Upper lobe of left lung (tissue), 6 donors: ENCODE measurements around the gene IFNGR2. TPM values are rescaled to one million over a fixed set of nuclear protein-coding genes. Genes with fewer than 3 reads are reported as not detected.

Source experiments
- ATAC-seq, 2 donors: fragments of 200-7000 bp; cut with Tn5 transposase; one replicate each; pipeline ENCODE4 v1.9.1; 2022; ENCODE audit warnings: mild to moderate bottlenecking in 2 of 2, moderate library complexity in 2 of 2; ENCODE audit not compliant: low FRiP score in 2 of 2
- DNase-seq, 2 donors: peaks; one replicate each; pipeline ENCODE4 v3.0.0-alpha.2; 2019 to 2020
- H3K27ac ChIP-seq, 4 donors: fragments of 200-600 bp; sonication (generic); one replicate each; pipeline ENCODE4 v1.5.1; 2016 to 2019
- H3K27me3 ChIP-seq, 4 donors: fragments of 200-600 bp; sonication (generic); one replicate each; pipeline ENCODE4 v1.5.1; 2017 to 2019
- H3K36me3 ChIP-seq, 4 donors: fragments of 200-600 bp; sonication (generic); one replicate each; pipeline ENCODE4 v1.5.1; 2016 to 2019
- H3K4me1 ChIP-seq, 4 donors: fragments of 200-600 bp; sonication (generic); one replicate each; pipeline ENCODE4 v1.5.1; 2018 to 2019
- H3K4me3 ChIP-seq, 4 donors: fragments of 200-600 bp; sonication (generic); one replicate each; pipeline ENCODE4 v1.5.1; 2017 to 2019; ENCODE audit warnings: mild to moderate bottlenecking in 2 of 4, moderate library complexity in 1 of 4
- H3K9me3 ChIP-seq, 4 donors: fragments of 200-600 bp; sonication (generic); one replicate each; pipeline ENCODE4 v1.5.1; 2018 to 2019
- EP300 ChIP-seq, 4 donors: sonication (generic); formaldehyde crosslinking; IDR thresholded peaks; one replicate each; pipeline ENCODE4 v1.5.1; 2017; ENCODE audit warnings: antibody characterized with exemption in 4 of 4, control low read depth in 2 of 4
- POLR2A ChIP-seq, 4 donors: fragments of 450-650 bp; IDR thresholded peaks; one replicate each; pipeline ENCODE4 v1.5.1; 2016 to 2017; ENCODE audit warnings: antibody characterized with exemption in 4 of 4, mild to moderate bottlenecking in 2 of 4
- POLR2AphosphoS5 ChIP-seq, 2 donors: sonication (generic); formaldehyde crosslinking; IDR thresholded peaks; one replicate each; pipeline ENCODE4 v1.5.1; 2017; ENCODE audit warnings: antibody characterized with exemption in 2 of 2
- WGBS, 2 donors: methylation state at CpG; one replicate each; pipeline ENCODE4 v1.1.5; 2017 to 2018; 5-methylcytosine and 5-hydroxymethylcytosine counted together
- total RNA-seq, 6 donors: library from RNA; depleted of rRNA in 4 of 6; stranded (reverse); fragments of >200 nt in 4 of 6; gene quantifications; one replicate each; pipeline versions ENCODE4 v1.1.0 to v1.2.1, GENCODE V29; 2016 to 2021
- TF ChIP-seq, protein P1 (sequence below), 6 experiments: fragments of 450-650 bp in 4 of 6; fragments of 200-600 bp in 2 of 6; sonication (generic) in 2 of 6; IDR thresholded peaks; one replicate each; pipeline ENCODE4 v1.5.1; 2016 to 2019; ENCODE audit warnings: antibody characterized with exemption in 6 of 6
- donor health status: DM: no; HTN: no; CAD: no; lungs with moderate emphysema.
- donor health status: DM: no; HTN: yes; CAD: no; lungs with severe emphysema.

IFNGR2 gene
- total RNA-seq, 6 donors from 2014 or later: 35.6 to 89.8 (median 62.0) TPM

DNA sequence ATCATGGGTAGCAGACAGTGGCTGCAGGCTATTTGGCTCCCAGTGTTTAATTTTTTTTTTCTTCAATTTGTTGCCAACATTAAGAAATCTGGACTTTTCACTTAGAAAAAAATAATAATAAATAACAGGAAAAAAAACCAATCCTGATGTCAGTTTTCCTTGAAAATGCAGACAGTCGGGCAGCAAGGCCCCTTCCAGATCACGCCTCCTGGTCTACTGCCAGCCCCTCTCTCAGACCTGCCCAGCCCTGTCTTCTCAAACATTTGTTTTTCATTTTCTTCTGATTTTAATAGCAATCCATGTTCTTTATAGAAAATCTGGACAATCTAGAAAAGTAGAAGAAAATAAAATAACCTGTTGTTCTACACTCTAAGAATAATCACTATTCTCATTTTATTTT is 15.5 kb downstream of the IFNGR2 start:
- no peak for DNase-seq
- Histone ChIP-seq H3K9me3 (no peaks in the 10 kb centered on the region), H3K36me3 (peaks cover 16 to 74% (median 40%) of the 10 kb centered on the region in 4 donors), H3K27me3 (no peaks in the 10 kb centered on the region), H3K4me1 (peaks cover 5 to 17% (median 15%) of the 10 kb centered on the region in 4 donors), H3K27ac (peak overlapping the region in 2 of 4 donors; percentile 58), H3K4me3 (no peak overlapping the region)
- 64 to 66% methylated on average over 2 of the region's 2 CpGs for WGBS, 2 donors
- TF ChIP-seq EP300 (IDR thresholded peaks at IDR 0.05) (no peak), POLR2AphosphoS5 (IDR thresholded peaks at IDR 0.05) (no peak), POLR2A (IDR thresholded peaks at IDR 0.05) (no peak)
- TF ChIP-seq, protein P1, sequence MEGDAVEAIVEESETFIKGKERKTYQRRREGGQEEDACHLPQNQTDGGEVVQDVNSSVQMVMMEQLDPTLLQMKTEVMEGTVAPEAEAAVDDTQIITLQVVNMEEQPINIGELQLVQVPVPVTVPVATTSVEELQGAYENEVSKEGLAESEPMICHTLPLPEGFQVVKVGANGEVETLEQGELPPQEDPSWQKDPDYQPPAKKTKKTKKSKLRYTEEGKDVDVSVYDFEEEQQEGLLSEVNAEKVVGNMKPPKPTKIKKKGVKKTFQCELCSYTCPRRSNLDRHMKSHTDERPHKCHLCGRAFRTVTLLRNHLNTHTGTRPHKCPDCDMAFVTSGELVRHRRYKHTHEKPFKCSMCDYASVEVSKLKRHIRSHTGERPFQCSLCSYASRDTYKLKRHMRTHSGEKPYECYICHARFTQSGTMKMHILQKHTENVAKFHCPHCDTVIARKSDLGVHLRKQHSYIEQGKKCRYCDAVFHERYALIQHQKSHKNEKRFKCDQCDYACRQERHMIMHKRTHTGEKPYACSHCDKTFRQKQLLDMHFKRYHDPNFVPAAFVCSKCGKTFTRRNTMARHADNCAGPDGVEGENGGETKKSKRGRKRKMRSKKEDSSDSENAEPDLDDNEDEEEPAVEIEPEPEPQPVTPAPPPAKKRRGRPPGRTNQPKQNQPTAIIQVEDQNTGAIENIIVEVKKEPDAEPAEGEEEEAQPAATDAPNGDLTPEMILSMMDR (IDR thresholded peaks at IDR 0.05): no peak
- peak in 1 of 2 donors; percentile 90 for ATAC-seq

DNA sequence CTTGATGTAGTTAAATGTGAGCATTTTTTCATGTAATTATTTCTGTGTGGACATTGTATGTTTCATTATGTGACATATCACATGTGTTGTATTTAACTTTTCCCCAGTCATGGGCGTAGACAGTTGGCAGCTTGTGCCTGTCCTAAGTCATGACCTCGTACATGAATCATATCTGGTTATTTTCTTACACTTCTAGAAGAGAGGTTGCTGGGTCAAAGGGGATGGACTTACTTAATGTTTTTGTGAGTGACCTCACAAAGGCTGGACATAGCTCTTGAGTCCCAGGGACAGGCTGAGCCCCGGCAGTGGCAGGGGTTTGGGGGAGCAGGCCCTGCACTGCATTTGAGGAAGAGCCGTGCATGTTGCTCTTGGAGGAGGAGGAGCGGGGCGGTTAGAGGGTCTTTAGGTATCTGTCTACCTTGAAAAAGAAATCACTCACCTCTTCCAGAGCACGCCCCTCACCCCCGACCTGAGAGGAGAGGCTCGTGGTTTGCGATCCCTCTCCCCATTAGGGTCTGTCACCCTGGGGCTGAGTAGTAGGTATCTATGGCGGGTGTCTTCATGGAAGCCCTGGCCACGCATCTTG is 16.4 kb downstream of the IFNGR2 start:
- Histone ChIP-seq H3K4me3 (no peak overlapping the region), H3K9me3 (no peaks in the 10 kb centered on the region), H3K27ac (peak overlapping the region in 2 of 4 donors; percentile 58), H3K4me1 (peaks cover 5 to 17% (median 15%) of the 10 kb centered on the region in 4 donors), H3K27me3 (no peaks in the 10 kb centered on the region), H3K36me3 (peaks cover 16 to 83% (median 49%) of the 10 kb centered on the region in 4 donors)
- TF ChIP-seq EP300 (IDR thresholded peaks at IDR 0.05): peak in 1 of 4 donors; percentile 91
- TF ChIP-seq, protein P1 (IDR thresholded peaks at IDR 0.05): no peak
- TF ChIP-seq POLR2A (IDR thresholded peaks at IDR 0.05): no peak
- peak; percentile 31 to 35 for TF ChIP-seq POLR2AphosphoS5 (IDR thresholded peaks at IDR 0.05)
- DNase-seq (peak in 1 of 2 donors; percentile 30), ATAC-seq (peak; percentile 76 to 92)
- 84 to 89% methylated on average over 6 to 12 of the region's 12 CpGs for WGBS, 2 donors

DNA sequence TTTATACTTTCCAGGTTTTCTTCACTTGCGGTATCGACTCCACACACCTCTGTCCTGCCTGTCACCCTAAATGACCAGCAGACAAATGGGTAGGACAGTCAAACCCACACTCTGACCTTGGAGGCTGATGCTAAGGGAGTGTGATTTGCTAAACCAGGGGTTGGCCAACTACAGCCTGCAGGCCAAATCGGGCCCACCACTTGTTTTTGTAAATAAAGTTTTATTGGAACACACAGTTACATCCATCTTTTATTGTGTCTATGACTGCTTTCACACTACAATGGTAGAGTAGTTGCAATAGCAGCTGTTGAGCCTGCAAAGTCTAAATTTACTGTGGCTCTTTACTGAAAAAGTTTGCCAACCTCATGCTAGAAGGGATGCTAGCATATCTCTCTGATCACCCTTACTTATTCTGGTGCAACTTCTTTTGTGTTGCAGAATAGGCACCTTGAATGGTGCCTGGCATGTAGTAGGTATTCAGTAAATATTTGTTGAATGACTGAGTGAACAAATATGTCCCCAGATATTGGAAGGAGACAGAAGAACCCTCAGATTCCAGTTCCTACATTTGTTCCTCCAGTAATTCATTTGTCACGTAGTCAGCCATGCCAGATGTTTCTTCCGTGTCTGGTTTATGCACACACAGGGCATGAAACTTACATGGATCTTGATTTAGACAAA is 18.6 kb downstream of the IFNGR2 start:
- WGBS, 2 donors: 94 to 95% methylated on average over 5 of the region's 5 CpGs
- no peak overlapping the region for H3K4me3 ChIP-seq
- H3K36me3 ChIP-seq: peaks cover 16 to 83% (median 49%) of the 10 kb centered on the region in 4 donors
- no peaks in the 10 kb centered on the region for H3K9me3 ChIP-seq
- TF ChIP-seq EP300 (IDR thresholded peaks at IDR 0.05): no peak
- TF ChIP-seq, protein P1 (IDR thresholded peaks at IDR 0.05): no peak
- no peak for TF ChIP-seq POLR2A (IDR thresholded peaks at IDR 0.05)
- no peak for TF ChIP-seq POLR2AphosphoS5 (IDR thresholded peaks at IDR 0.05)
- H3K27ac ChIP-seq: no peak overlapping the region
- H3K27me3 ChIP-seq: no peaks in the 10 kb centered on the region
- DNase-seq (no peak), ATAC-seq (no peak)
- H3K4me1 ChIP-seq: peaks cover 5 to 17% (median 15%) of the 10 kb centered on the region in 4 donors

DNA sequence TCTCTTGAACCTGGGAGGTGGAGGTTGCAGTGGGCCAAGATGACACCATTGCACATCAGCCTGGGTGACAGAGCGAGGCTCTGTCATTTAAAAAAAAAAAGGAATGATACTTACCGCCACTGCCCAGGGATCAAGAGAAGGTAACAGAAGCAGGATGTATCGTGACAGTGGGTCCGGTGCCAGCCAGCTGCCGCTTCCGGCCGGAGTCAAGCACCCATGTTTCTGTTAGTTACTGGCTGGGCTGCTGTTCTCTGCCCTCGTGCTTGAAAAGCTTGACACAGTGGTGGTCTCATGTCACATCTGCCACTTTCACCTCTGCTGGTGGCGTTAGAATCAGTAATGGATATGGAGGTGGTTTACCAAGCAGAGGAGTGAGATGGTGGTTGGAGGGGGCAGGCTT is 21.0 kb downstream of the IFNGR2 start:
- DNase-seq (peak in 1 of 2 donors; percentile 46), ATAC-seq (no peak)
- peaks cover under 1 to 15% (median 8%) of the 10 kb centered on the region in 4 donors for H3K4me1 ChIP-seq
- whole genome bisulfite sequencing, 2 donors: 93 to 98% methylated on average over 9 of the region's 9 CpGs
- no peaks in the 10 kb centered on the region for H3K9me3 ChIP-seq
- peaks cover 16 to 90% (median 56%) of the 10 kb centered on the region in 4 donors for H3K36me3 ChIP-seq
- no peak overlapping the region for H3K4me3 ChIP-seq
- no peak overlapping the region for H3K27ac ChIP-seq
- TF ChIP-seq EP300 (IDR thresholded peaks at IDR 0.05): no peak
- no peak for TF ChIP-seq POLR2AphosphoS5 (IDR thresholded peaks at IDR 0.05)
- TF ChIP-seq POLR2A (IDR thresholded peaks at IDR 0.05): no peak
- TF ChIP-seq, protein P1 (IDR thresholded peaks at IDR 0.05): no peak
- H3K27me3 ChIP-seq: no peaks in the 10 kb centered on the region
